OCI-LY3 (cell line): ENCODE results near the gene TASOR.

Experiments used
- H2AFZ ChIP-seq: fragments of 200-600, 300-600 bp; shearing (Covaris generic); 2 replicates; pipeline ENCODE4 v1.6.0; 2014; ENCODE audit warnings: antibody characterized with exemption, low read depth, low read length
- H3K27ac ChIP-seq: fragments of 200-600, 300-600 bp; sonication (generic); 2 replicates; pipeline ENCODE4 v1.5.1; 2014; ENCODE audit warnings: mild to moderate bottlenecking, low read length, moderate library complexity, mixed read lengths
- H3K27me3 ChIP-seq: fragments of 200-600, 300-600 bp; sonication (generic); 2 replicates; pipeline ENCODE4 v1.6.1; 2014; ENCODE audit warnings: low read depth, low read length, mixed read lengths
- H3K36me3 ChIP-seq: fragments of 200-600, 300-600 bp; sonication (generic); replicated peaks from 2 replicates; pipeline ENCODE3; 2014; ENCODE audit warnings: low read depth, low read length, mixed read lengths
- H3K4me1 ChIP-seq: fragments of 300-600, 200-600 bp; sonication (generic); 2 replicates; pipeline ENCODE4 v1.6.1; 2014; ENCODE audit warnings: low read length, mixed read lengths
- H3K4me2 ChIP-seq: fragments of 200-600, 300-600 bp; sonication (generic); 2 replicates; pipeline ENCODE4 v1.6.1; 2014; ENCODE audit warnings: low read length, mixed read lengths
- H3K4me3 ChIP-seq: fragments of 300-600, 200-600 bp; sonication (generic); 2 replicates; pipeline ENCODE4 v1.5.1; 2014; ENCODE audit warnings: antibody characterized with exemption, mild to moderate bottlenecking, low read length, moderate library complexity
- H3K79me2 ChIP-seq: fragments of 300-600, 200-600 bp; shearing (Covaris generic); 2 replicates; pipeline ENCODE4 v1.6.1; 2014; ENCODE audit warnings: mild to moderate bottlenecking, low read length, mixed read lengths
- H3K9ac ChIP-seq: fragments of 300-600, 200-600 bp; shearing (Covaris generic); 2 replicates; pipeline ENCODE4 v1.6.0; 2014; ENCODE audit warnings: mild to moderate bottlenecking, low read length, moderate library complexity
- H3K9me3 ChIP-seq: fragments of 200-600, 300-600 bp; shearing (Covaris generic); 2 replicates; pipeline ENCODE4 v1.6.1; 2014; ENCODE audit warnings: low read length, mixed read lengths; ENCODE audit not compliant: insufficient read depth
- H4K20me1 ChIP-seq: fragments of 200-600, 300-600 bp; sonication (generic); 2 replicates; pipeline ENCODE4 v1.6.1; 2016; ENCODE audit warnings: low read length, mixed read lengths; ENCODE audit not compliant: insufficient read depth
- CTCF ChIP-seq: fragments of 200-600, 300-600 bp; sonication (generic); IDR thresholded peaks from 2 replicates; pipeline ENCODE4 v1.5.1; 2014; ENCODE audit warnings: antibody characterized with exemption, low read length, low read depth
- EZH2phosphoT487 ChIP-seq: fragments of 200-600 bp; shearing (Covaris generic); IDR thresholded peaks from 2 replicates; pipeline ENCODE4 v1.6.1; 2018; ENCODE audit warnings: antibody characterized with exemption, mixed run types, low read depth

TASOR gene

GRCh38 chr3:56681984-56682461 is 1.0 kb downstream of the TASOR start:
- peak overlapping the region; percentile 91 for H3K9ac ChIP-seq
- H2AFZ ChIP-seq: peak overlapping the region; percentile 76
- peak overlapping the region; percentile 69 for H3K4me2 ChIP-seq
- H3K9me3 ChIP-seq: peaks cover 4% of the 10 kb centered on the region; the same call in 1 of the 2 replicates
- H3K4me1 ChIP-seq: peaks cover 30% of the 10 kb centered on the region
- H3K27ac ChIP-seq: peak overlapping the region; percentile 80
- H3K27me3 ChIP-seq: no peaks in the 10 kb centered on the region
- H3K4me3 ChIP-seq: peak overlapping the region; percentile 82
- peaks cover 51% of the 10 kb centered on the region for H3K79me2 ChIP-seq
- TF ChIP-seq CTCF (no peak), EZH2phosphoT487 (no peak)
- peaks cover 9% of the 10 kb centered on the region; the same call in 1 of the 2 replicates for H4K20me1 ChIP-seq
- peaks cover 50% of the 10 kb centered on the region for H3K36me3 ChIP-seq

- Histone ChIP-seq H3K4me1 (peaks cover 32% of the 10 kb centered on the region), H4K20me1 (peaks cover 19% of the 10 kb centered on the region), H3K4me2 (no peak overlapping the region), H3K27ac (no peak overlapping the region), H2AFZ (no peak overlapping the region), H3K79me2 (peaks cover 69% of the 10 kb centered on the region), H3K27me3 (no peaks in the 10 kb centered on the region), H3K9ac (no peak overlapping the region), H3K4me3 (no peak overlapping the region), H3K36me3 (peaks cover 60% of the 10 kb centered on the region), H3K9me3 (peaks cover 4% of the 10 kb centered on the region; the same call in 1 of the 2 replicates)
- TF ChIP-seq EZH2phosphoT487: no peak
- TF ChIP-seq CTCF: no peak
These were observed 2.9 kb downstream of the TASOR start for GRCh38 chr3:56680054-56680580.

GRCh38 chr3:56677286-56677685 is 5.8 kb downstream of the TASOR start:
- H3K79me2 ChIP-seq: peaks cover 66% of the 10 kb centered on the region
- H3K9me3 ChIP-seq: no peaks in the 10 kb centered on the region
- no peak overlapping the region for H3K4me3 ChIP-seq
- peaks cover 58% of the 10 kb centered on the region for H3K36me3 ChIP-seq
- H3K9ac ChIP-seq: no peak overlapping the region
- TF ChIP-seq CTCF: no peak
- no peak for TF ChIP-seq EZH2phosphoT487
- H3K27ac ChIP-seq: no peak overlapping the region
- H3K4me1 ChIP-seq: peaks cover 27% of the 10 kb centered on the region
- no peak overlapping the region for H2AFZ ChIP-seq
- peaks cover 19% of the 10 kb centered on the region for H4K20me1 ChIP-seq
- H3K4me2 ChIP-seq: peak overlapping the region; percentile 14
- no peaks in the 10 kb centered on the region for H3K27me3 ChIP-seq

- H3K9ac ChIP-seq: no peak overlapping the region
- H3K27me3 ChIP-seq: no peaks in the 10 kb centered on the region
- no peak for TF ChIP-seq EZH2phosphoT487
- no peak for TF ChIP-seq CTCF
- H3K79me2 ChIP-seq: peaks cover 32% of the 10 kb centered on the region
- no peak overlapping the region for H3K4me3 ChIP-seq
- H3K9me3 ChIP-seq: no peaks in the 10 kb centered on the region
- peaks cover 54% of the 10 kb centered on the region for H3K36me3 ChIP-seq
- no peak overlapping the region for H3K27ac ChIP-seq
- H3K4me1 ChIP-seq: peaks cover 11% of the 10 kb centered on the region
- H2AFZ ChIP-seq: no peak overlapping the region
- no peak overlapping the region for H3K4me2 ChIP-seq
- H4K20me1 ChIP-seq: peaks cover 19% of the 10 kb centered on the region
These were observed 9.1 kb downstream of the TASOR start for GRCh38 chr3:56673781-56674457.
